GM19099 (cell line): ENCODE results near the gene SLC9A8.

ENCODE experiments used
- POLR2A ChIP-seq: IDR thresholded peaks from 3 replicates; pipeline ENCODE4 v1.6.1; 2011; ENCODE audit warnings: low read depth; ENCODE audit not compliant: insufficient read length; ENCODE audit errors: extremely low read depth

The SLC9A8 gene

DNA sequence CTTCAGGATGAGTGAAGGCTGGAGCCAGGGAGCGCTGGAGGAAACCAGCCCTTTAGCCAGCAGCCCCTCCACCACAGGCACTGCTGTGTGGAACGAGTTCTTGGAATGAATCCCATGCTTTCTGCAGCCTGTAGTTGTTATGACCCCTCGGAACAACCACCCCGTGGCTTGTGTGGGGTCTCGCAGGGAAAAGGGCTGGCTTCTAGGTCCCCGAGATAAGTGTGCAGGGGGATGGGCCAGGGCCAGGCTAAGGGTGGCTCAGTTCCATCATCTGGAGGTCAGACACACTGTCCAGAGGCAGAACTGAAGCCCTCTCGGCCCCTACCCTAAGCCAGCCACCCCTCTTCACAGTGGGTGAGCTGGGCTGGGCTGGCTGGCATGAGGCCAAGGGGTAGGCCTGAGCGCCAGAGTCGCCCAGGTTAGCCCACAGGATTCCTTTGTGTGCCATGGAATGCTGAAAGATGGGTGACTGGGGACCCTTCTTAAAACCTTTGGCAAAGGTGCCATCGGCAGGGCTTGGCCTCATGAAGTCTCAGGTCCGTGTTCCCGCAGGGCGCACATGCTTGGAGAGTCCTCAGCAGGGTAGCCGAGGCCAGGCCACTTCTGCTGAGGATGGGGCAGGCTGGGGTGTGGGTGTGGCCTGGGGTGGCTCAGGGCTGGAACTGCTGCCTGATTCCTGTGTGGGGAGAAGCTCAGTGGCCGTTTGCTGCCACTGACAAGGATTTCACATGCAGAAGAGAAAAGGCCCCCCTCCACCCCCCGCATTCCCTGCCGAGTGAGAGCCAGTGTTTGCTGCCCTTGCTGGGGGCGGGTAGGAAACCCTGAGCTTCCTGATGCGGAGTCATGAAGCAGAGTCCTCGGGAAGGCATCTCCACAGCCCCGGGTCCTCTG is 78.1 kb downstream of the SLC9A8 start:
- TF ChIP-seq POLR2A, result no peak

DNA sequence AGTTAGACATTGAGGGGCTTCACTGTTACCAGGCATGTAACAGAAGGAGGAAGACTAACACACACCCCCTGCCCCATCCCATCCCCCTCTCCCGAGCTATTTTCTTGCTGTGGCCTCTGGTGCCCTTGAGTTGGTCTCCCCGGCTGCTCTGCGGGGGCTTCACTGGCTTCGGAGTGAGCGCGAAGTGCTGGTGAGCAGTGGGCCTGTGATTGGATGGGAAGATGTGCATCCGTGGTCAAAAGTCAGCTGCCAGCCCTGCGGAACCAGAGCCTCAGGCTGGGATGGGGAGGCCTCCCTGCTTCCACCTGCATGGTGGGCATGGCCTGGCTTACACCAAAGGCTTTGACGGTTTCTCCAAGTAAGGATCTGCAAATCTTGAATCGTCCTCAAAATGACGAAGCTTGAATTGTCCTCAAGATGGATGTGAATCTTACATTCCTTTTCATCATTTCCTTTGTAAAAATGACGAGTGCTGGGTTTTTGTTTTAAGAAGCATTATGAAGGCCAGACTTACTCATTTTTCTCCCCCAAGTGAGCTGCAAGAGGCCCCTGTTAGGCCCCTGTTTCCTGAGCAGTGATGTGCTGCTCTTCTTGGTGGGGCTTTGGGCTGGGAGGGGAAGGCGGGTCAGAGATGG is 79.0 kb downstream of the SLC9A8 start:
- TF ChIP-seq POLR2A, result no peak

DNA sequence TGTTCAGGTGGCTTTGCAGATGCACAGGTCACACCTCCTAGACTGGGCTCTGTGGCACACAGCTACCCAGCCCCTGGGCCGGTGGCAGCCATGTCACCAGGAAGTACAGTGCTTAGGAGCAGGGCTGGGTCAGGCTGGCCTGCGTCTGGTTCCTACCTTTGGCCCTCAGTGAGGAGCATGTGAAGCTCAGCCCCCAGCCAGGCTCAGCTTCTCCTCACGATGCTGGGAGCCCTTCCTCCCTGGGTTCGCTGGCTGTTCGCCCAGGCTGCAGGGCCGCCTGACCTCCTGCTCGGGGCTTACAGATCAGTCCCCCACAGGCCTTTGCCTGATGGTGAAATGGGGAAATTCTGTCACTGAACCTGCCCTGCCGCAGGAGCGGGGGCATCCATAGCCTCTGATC is 79.6 kb downstream of the SLC9A8 start:
- TF ChIP-seq POLR2A, result no peak

DNA sequence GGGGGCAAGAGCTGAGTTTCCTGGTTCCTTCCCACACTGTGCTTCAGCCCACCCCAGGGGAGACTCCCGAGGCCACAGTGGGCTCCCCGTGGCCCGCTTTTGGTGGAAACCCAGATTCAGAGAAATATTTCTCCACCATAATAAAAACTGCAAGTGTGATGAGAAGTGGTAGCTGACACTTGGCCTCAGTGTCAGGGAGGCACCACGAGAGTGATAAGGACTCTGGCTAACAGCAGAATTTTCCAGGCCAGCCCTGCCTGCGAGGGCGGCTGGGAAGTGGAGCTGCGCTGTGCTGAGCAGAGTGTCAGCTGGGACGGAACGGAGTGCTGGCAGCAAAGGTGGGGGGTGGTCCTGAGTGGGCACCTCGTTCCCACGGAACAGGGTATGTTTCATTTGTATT is 80.2 kb downstream of the SLC9A8 start:
- no peak for TF ChIP-seq POLR2A

DNA sequence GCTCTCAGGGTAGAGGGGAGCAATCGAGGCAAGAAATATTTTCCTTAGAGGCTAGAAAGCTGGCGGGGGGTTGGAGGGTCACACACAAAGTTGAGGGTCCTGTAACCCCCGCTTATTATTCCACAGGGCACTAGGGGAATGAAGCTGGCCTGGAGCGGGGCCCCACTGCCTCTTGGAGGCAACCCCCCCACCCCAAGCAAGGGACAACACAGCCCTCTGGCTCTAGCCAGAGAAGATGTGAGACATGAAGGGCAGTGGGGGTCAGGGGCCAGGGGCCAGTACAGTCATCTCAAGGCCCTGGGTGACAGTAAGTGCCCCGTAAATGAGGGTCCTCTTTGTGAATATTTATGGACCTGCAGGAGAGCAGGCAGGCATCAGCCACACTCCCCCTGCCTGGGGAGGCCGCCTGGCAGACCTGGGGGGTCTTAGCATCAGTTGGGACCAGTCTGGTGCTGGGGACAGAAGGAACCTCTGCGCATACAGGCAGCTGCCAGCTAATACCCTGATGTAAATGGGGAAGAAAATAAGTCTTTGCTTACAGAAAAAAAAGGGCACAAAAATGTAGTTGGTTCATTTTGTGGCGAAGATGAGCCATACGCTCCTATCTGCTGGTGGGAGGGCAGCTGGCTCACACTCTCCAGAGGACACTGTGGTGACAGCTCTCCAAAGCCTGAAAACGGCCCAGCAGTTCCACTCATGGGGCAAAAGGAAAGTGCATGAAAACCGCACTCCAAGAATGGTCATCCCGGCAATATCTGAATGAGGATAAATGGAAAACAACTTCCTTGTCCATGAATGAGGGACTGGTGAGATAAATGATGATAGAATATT is 80.8 kb downstream of the SLC9A8 start:
- TF ChIP-seq POLR2A, result no peak

DNA sequence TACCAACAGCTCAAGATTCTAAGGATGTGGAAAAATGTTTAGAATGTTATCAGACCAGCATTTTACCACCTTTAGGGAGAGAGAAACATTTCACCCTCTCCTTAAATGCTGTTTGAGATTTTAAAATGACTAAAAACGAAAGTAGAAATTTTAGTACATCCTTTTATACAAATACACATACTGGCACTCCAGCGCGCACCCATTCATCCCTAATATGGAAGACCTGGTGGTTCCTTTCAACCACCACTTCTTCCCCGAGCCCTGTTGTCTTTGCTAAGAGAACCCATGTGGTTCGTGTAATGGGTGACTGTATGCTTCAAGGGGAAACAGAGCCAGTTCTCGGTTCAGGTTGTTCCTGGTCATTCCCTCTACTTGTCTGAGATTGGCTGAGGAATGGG is 81.4 kb downstream of the SLC9A8 start:
- TF ChIP-seq POLR2A, result no peak

DNA sequence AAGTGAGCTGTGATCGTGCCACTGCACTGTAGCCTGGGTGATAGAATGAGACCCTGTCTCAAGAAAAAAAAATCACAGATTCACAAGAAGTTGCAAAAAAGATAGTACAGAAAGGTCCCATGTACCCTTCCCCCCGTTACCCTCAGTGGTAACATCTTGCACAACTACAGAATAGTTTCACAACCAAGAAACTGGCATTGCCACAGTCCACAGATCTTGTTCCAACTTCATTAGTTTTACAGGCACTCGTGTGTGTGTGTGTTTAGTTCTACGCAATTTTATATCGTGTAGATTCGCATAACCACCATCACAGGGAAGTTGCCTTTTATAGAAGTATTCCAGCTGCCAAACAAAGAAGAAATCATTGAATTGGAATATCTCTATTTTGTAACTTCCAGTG is 83.6 kb downstream of the SLC9A8 start:
- no peak for TF ChIP-seq POLR2A

DNA sequence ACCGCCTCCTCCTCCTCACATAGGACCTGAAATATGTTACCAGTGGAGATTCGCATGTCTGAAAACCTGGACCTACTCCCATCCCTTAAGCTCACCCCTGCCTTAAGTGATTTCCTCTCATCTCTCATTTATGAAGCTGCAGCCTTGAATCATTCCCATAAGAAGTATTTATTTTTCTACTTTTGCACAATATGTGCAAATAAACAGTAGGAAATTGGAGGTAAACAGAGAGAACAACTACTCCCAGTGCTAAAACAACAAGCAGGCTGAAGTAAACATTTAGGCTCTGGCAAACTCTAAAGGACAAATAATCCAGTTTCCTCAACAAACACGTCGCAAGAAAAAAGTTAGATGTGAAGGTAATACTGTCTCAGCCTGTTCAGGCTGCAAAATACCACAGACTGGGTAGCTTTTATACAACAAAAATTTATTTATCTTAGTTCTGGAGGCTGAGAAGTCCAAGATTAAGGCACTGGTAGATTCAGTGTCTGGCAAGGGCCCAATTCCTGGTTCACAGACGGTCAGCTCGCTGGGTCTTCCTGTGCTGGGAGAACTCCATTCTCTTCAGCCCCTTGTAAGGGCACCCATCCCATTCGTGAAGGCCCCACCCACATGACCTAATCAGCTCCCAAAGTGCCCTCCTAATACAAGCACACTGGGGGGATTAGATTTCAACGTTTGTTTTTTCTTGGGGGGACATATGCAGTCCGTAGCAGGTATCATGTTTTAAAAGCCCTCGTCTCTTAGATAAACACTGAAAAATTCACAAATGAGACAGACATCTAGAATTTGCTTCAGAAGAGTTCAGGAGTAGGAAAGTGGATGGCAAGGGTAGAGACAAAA is 87.1 kb downstream of the SLC9A8 start:
- no peak for TF ChIP-seq POLR2A

DNA sequence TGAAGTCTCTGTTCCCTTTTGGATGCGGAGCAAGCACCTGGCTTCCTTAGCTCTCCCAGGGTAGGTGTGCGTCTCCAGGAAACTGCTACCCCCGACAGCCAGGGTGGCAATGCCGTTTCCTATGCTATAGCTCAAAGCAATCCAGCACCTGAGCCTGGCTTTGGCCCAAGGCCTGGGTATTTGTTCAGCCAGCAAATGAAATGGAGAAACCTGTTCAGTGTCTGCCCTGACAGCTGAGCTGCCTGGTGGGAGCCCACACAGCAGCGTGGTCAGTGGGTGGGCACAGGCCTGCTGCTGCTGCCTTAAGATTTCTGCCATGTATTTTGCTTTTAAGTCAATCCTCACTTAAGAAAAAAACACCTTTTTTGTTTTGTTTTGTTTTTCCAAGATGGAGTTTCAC is 89.0 kb downstream of the SLC9A8 start:
- no peak for TF ChIP-seq POLR2A

DNA sequence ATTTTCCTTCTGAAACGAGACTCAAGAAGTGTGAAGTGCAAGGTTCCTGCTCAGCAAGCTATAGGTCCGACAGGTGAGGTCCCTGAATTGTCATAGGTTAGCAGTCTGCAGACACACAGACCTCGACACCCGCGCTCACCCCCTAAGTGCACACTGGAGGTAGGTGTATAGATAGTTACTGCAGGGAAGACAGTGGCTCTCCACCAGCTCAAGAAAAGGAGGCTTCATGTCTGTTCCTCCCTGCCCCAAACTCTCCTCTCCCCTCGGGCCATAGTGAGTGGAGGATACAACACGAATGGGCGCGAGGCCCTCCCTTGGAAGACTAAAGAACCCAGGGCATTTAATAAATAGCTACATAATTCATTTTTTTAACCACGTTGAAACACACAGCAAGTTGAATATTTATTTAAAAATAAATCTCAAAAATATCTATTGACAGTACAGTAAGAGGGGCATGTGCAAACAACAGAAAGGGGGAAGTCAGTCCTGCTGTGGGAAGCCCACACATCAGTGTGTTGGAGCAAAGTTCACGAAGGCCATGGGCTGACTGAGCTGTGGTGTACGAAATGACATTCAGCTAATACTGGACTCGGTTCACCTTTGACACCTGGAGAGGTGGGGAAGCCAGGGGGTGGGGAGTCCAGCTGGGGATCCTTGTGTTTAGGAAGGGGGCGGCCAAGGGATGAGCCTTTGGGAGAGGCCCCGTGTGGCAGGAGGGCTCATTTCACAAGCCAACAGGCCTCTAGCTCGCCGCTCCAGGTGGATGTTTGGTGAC is 92.0 kb downstream of the SLC9A8 start:
- TF ChIP-seq POLR2A, result no peak

DNA sequence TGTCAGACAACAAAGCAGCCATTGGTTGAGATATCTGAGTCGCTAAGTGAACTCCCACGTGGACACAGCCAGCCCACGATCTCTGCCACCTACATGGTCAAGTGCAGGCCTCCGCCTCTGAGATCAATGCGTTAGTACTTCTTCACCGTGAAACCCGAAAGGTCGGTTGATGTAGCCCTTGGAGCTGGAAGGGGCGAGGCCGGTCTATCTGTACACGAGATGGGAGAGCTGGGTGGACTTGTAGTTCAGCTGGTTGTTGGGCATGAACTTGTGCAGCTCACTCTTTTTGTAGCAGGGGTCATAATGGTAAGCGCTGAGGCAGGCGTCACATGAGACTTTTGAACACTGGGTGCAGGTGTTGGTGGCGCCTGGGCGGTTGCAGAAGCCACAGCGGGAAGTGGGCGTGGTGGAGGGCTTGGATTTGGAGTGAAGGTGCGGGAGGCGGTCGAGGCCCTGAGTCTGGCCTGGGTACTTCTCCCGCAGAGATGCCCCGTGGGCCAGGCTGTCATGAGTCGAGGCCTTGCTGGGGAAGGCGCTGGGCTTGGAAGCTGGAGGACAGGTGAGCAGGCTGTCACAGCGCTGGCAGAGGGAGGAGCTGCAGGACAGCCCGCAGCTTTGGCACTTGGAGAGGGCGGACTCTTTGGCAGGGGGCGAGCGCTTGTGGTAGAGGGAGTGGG is 92.9 kb downstream of the SLC9A8 start:
- no peak for TF ChIP-seq POLR2A

DNA sequence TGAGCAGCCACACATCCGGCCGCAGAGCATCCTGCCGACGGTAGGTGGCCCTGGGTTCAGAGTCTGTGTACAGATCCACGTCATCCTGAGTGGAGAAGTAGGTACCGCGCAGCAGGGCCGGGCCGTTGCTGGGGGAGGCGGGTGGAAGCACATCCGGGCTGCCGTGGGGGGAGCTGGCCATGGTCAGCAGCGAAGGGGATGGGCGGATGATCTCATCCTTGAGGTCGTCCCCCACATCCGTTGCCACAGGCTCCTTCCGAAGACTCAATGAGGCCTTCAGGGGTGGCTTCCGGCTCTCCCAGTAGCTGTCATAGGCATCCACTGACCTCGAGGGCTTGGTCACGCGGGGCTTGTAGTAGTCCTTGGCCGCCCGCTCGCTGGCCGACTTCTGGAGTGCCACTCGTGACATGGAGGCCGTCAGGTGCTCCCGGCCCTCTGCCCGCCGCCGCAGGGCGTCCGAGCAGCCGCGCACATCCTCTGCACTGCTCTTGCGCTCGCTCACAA is 93.5 kb downstream of the SLC9A8 start:
- no peak for TF ChIP-seq POLR2A

DNA sequence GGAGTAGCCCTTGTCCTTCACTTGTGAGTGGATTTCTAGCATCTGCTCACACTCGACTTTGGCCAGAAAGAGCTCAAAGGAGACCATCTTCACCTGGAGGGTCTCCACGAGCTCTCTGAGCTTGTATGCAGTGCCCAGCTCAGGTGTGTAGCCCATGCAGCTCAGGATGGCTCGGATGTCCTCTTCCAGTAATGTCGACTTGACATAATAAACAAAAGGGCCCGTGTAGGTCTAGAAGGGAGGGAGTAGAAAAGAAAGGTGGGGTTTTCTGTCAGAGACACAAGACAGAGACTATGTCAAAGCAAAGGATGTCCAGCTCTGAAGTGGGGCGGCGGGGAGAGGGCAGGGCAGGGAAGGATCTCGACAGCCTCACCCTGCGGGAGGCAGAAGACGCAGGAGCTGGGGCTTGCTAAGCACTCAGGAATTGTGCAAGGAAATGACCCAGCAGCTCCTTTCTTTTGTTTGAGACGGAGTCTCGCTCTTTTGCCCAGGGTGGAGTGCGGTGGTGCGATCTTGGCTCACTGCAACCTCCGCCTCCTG is 94.1 kb downstream of the SLC9A8 start:
- TF ChIP-seq POLR2A, result no peak
